ENCODE results near the gene KDELR3. TPM values are rescaled to one million over a fixed set of nuclear protein-coding genes. Genes with fewer than 3 reads are reported as not detected.
A peak's percentile ranks its signal among the peaks of the same experiment; 100 is the strongest.

The KDELR3 gene
- polyA plus RNA-seq, 1 donor from 2014 or later, result not detected

DNA sequence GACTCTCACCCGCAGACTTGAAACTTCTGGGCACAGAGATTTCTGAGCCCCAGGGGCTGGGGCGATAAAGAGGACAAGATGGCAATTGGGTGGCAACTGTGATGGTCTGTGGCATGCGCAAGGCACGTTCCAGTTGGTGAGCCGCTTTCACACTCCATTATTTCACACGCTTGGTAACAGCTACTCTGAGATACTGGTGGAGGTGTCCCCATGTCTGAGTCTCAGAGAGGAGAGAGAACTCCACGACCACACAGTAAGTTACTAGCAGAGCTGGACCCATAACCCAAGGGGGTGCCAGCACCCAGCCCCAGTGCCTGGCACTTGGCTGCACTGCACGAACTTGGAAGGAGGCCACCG is 6.9 kb upstream of the KDELR3 start:
- H2AFZ ChIP-seq (ENCODE audit: low read depth, low read length), result peak overlapping the region; percentile 6
- H3K27me3 ChIP-seq (ENCODE audit: insufficient read depth, low read depth, low read length), result no peaks in the 10 kb centered on the region
- H4K20me1 ChIP-seq (ENCODE audit: insufficient read depth), result no peaks in the 10 kb centered on the region
- no peaks in the 10 kb centered on the region for H3K36me3 ChIP-seq (ENCODE audit: insufficient read depth, low read length)
- H3K9ac ChIP-seq (ENCODE audit: low read length), result peak overlapping the region; percentile 40
- no peaks in the 10 kb centered on the region for H3F3A ChIP-seq (ENCODE audit: insufficient read depth, low read length, poor library complexity, severe bottlenecking)
- TF ChIP-seq, protein P1, sequence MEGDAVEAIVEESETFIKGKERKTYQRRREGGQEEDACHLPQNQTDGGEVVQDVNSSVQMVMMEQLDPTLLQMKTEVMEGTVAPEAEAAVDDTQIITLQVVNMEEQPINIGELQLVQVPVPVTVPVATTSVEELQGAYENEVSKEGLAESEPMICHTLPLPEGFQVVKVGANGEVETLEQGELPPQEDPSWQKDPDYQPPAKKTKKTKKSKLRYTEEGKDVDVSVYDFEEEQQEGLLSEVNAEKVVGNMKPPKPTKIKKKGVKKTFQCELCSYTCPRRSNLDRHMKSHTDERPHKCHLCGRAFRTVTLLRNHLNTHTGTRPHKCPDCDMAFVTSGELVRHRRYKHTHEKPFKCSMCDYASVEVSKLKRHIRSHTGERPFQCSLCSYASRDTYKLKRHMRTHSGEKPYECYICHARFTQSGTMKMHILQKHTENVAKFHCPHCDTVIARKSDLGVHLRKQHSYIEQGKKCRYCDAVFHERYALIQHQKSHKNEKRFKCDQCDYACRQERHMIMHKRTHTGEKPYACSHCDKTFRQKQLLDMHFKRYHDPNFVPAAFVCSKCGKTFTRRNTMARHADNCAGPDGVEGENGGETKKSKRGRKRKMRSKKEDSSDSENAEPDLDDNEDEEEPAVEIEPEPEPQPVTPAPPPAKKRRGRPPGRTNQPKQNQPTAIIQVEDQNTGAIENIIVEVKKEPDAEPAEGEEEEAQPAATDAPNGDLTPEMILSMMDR (IDR thresholded peaks at IDR 0.05; ENCODE audit: poor library complexity, severe bottlenecking), result no peak
- TF ChIP-seq SMC3 (conservative IDR thresholded peaks at IDR 0.05; ENCODE audit: poor library complexity) (no peak), POLR2AphosphoS5 (IDR thresholded peaks at IDR 0.05) (no peak), TAF1 (IDR thresholded peaks at IDR 0.05; ENCODE audit: low read depth) (no peak), MXI1 (conservative IDR thresholded peaks at IDR 0.05; ENCODE audit: poor library complexity, severe bottlenecking) (no peak), RAD21 (conservative IDR thresholded peaks at IDR 0.05) (no peak), EZH2 (IDR thresholded peaks at IDR 0.05; ENCODE audit: borderline replicate concordance, insufficient read depth, low read length, poor library complexity, severe bottlenecking) (no peak), EP300 (conservative IDR thresholded peaks at IDR 0.05; ENCODE audit: poor library complexity, severe bottlenecking) (no peak)
- TF ChIP-seq, protein P2, sequence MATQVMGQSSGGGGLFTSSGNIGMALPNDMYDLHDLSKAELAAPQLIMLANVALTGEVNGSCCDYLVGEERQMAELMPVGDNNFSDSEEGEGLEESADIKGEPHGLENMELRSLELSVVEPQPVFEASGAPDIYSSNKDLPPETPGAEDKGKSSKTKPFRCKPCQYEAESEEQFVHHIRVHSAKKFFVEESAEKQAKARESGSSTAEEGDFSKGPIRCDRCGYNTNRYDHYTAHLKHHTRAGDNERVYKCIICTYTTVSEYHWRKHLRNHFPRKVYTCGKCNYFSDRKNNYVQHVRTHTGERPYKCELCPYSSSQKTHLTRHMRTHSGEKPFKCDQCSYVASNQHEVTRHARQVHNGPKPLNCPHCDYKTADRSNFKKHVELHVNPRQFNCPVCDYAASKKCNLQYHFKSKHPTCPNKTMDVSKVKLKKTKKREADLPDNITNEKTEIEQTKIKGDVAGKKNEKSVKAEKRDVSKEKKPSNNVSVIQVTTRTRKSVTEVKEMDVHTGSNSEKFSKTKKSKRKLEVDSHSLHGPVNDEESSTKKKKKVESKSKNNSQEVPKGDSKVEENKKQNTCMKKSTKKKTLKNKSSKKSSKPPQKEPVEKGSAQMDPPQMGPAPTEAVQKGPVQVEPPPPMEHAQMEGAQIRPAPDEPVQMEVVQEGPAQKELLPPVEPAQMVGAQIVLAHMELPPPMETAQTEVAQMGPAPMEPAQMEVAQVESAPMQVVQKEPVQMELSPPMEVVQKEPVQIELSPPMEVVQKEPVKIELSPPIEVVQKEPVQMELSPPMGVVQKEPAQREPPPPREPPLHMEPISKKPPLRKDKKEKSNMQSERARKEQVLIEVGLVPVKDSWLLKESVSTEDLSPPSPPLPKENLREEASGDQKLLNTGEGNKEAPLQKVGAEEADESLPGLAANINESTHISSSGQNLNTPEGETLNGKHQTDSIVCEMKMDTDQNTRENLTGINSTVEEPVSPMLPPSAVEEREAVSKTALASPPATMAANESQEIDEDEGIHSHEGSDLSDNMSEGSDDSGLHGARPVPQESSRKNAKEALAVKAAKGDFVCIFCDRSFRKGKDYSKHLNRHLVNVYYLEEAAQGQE (IDR thresholded peaks at IDR 0.05; ENCODE audit: borderline replicate concordance), result no peak
- H3K27ac ChIP-seq (ENCODE audit: low read length), result peak overlapping the region; percentile 23
- H3K9me2 ChIP-seq (ENCODE audit: insufficient read depth, low read length), result no peaks in the 10 kb centered on the region
- peak overlapping the region; percentile 54 for H3K4me2 ChIP-seq (ENCODE audit: low read length)
- H3K79me2 ChIP-seq (replicated peaks; ENCODE audit: insufficient read depth, low read length), result no peaks in the 10 kb centered on the region
- peak overlapping the region; percentile 59 for H3K4me3 ChIP-seq (ENCODE audit: low read length)
- no peaks in the 10 kb centered on the region for H3K9me3 ChIP-seq (ENCODE audit: low read length)

DNA sequence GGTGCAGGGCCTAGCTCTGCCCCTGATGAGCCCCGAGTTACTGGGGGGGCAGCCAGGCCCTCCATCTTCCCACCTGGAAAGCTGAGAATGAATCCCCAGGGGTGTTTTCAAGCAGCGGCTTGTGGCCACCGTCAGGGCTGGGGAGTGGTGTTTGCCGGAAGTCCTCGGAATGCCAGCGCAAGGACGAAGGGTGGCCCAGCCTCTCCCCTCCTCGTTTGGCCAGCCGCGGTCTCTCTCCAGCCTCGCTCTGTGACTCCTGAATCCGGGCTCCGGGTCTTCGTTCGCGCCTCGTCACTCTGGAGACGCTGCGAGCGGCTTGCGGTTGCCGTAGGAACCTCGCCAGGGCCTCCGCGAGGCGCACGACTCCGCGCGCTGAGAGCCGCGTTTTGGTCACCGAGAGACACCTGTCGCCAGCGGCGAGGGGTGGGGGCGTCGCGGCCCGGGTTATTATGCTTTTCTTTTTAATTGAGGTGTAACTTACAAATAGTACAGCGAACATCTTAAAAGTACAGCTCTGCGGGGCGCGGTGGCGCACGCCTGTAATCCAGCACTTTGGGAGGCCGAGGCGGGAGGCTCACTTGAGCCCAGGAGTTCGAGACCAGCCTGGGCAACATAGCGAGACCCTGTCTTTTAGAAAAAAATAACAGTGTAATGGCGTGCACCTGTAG is 6.3 kb upstream of the KDELR3 start:
- H3K27ac ChIP-seq (ENCODE audit: low read length), result peak overlapping the region; percentile 23
- no peaks in the 10 kb centered on the region for H3K36me3 ChIP-seq (ENCODE audit: insufficient read depth, low read length)
- H4K20me1 ChIP-seq (ENCODE audit: insufficient read depth), result no peaks in the 10 kb centered on the region
- peak overlapping the region; percentile 6 for H2AFZ ChIP-seq (ENCODE audit: low read depth, low read length)
- TF ChIP-seq SMC3 (conservative IDR thresholded peaks at IDR 0.05; ENCODE audit: poor library complexity), result peak; percentile 53
- no peak for TF ChIP-seq TAF1 (IDR thresholded peaks at IDR 0.05; ENCODE audit: low read depth)
- peak; percentile 49 for TF ChIP-seq EP300 (conservative IDR thresholded peaks at IDR 0.05; ENCODE audit: poor library complexity, severe bottlenecking)
- TF ChIP-seq RAD21 (conservative IDR thresholded peaks at IDR 0.05), result peak; percentile 56
- TF ChIP-seq, protein P2 (IDR thresholded peaks at IDR 0.05; ENCODE audit: borderline replicate concordance), result peak; percentile 50
- no peak for TF ChIP-seq EZH2 (IDR thresholded peaks at IDR 0.05; ENCODE audit: borderline replicate concordance, insufficient read depth, low read length, poor library complexity, severe bottlenecking)
- TF ChIP-seq, protein P1 (IDR thresholded peaks at IDR 0.05; ENCODE audit: poor library complexity, severe bottlenecking), result peak; percentile 36
- TF ChIP-seq POLR2AphosphoS5 (IDR thresholded peaks at IDR 0.05), result peak; percentile 30
- peak; percentile 81 for TF ChIP-seq MXI1 (conservative IDR thresholded peaks at IDR 0.05; ENCODE audit: poor library complexity, severe bottlenecking)
- no peaks in the 10 kb centered on the region for H3F3A ChIP-seq (ENCODE audit: insufficient read depth, low read length, poor library complexity, severe bottlenecking)
- H3K4me2 ChIP-seq (ENCODE audit: low read length), result peak overlapping the region; percentile 54
- no peaks in the 10 kb centered on the region for H3K27me3 ChIP-seq (ENCODE audit: insufficient read depth, low read depth, low read length)
- H3K9ac ChIP-seq (ENCODE audit: low read length), result peak overlapping the region; percentile 39
- H3K4me3 ChIP-seq (ENCODE audit: low read length), result peak overlapping the region; percentile 59
- no peaks in the 10 kb centered on the region for H3K79me2 ChIP-seq (replicated peaks; ENCODE audit: insufficient read depth, low read length)
- no peaks in the 10 kb centered on the region for H3K9me3 ChIP-seq (ENCODE audit: low read length)
- H3K9me2 ChIP-seq (ENCODE audit: insufficient read depth, low read length), result no peaks in the 10 kb centered on the region
